Stimulated activated naive CD8-positive, alpha-beta T cell treated with anti-CD3 and anti-CD28 coated beads, Interleukin-15, amount 100 ng/mL, for 72 hours (primary cell): ENCODE measurements around the gene SLC5A1.

Experiments used
- ATAC-seq: fragments of 150-1000 bp; cut with Tn5 transposase; 2 replicates; pipeline ENCODE4 v1.10.0; 2021; ENCODE audit warnings: mild to moderate bottlenecking, moderate library complexity
- DNase-seq, 2 donors: peaks; one replicate each; pipeline ENCODE4 v3.0.0; 2021 to 2022
- H3K27ac Mint-ChIP-seq, 2 donors: one replicate each; pipeline ENCODE4 v1.8.0; 2022; ENCODE audit warnings: mild to moderate bottlenecking in 2 of 2, mixed read lengths in 2 of 2, moderate library complexity in 2 of 2
- H3K27me3 Mint-ChIP-seq: one replicate; pipeline ENCODE4 v1.8.0; 2022; ENCODE audit warnings: mixed read lengths
- H3K4me1 Mint-ChIP-seq: one replicate; pipeline ENCODE4 v1.8.0; 2022; ENCODE audit warnings: mild to moderate bottlenecking, mixed read lengths
- H3K4me3 Mint-ChIP-seq, 2 donors: one replicate each; pipeline ENCODE4 v1.8.0; 2022; ENCODE audit warnings: mild to moderate bottlenecking in 2 of 2, mixed read lengths in 2 of 2, moderate library complexity in 1 of 2
- H3K9me3 Mint-ChIP-seq, 2 donors: one replicate each; pipeline ENCODE4 v1.8.0; 2022; ENCODE audit warnings: mixed read lengths in 2 of 2

The SLC5A1 gene

DNA sequence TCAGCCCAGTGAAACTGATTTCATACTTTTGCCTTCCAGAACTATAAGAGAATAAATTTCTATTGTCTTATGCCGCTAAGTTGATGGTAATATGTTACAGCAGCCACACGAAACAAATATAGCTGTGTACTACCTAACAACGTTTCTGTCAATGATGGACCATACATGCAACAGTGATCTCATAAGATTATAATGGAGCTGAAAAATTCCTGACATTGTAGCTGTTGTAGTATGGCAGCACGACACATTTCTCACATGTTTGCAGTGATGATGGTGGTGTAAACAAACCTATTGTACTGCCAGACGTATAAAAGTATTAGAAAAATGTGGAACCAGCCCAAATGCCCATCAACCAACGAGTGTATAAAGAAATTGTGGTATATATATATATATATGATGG is 5.8 kb upstream of the SLC5A1 start:
- no peak overlapping the region for H3K4me3 Mint-ChIP-seq
- H3K4me1 Mint-ChIP-seq = no peaks in the 10 kb centered on the region
- H3K9me3 Mint-ChIP-seq = no peaks in the 10 kb centered on the region
- H3K27ac Mint-ChIP-seq = no peak overlapping the region
- H3K27me3 Mint-ChIP-seq = peaks cover 53% of the 10 kb centered on the region
- ATAC-seq = no peak
- DNase-seq = no peak

DNA sequence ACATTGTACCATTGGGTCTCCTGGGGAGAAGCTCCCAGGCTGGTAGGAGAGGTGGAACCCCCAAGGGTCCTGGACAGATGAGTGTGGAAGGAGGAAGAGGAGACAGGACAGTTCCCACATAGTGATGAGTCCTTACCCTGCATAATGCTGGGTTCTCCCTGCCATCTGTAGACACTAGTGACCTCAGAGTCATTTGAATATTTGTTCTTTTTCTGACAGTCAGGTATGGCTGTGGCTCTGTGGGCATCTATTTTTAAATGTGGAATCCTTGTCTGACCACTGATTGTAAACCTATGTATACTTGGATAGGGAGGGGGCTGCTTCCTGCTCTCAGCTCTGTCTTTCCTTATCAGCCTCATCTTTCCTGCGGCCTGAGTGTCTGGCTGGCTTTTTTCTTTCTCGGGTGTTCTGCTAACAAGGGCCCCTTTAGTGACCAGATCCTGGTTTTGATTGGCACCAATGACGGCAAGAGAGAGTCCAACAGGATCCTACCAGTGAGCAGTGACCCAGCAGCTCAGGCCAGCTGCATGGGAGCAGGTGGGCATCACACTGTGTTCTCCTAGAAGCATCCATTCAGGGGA is 2.6 kb upstream of the SLC5A1 start:
- Mint-ChIP-seq H3K4me3 (no peak overlapping the region), H3K27ac (no peak overlapping the region), H3K27me3 (peaks cover 75% of the 10 kb centered on the region), H3K4me1 (no peaks in the 10 kb centered on the region), H3K9me3 (no peaks in the 10 kb centered on the region)
- DNase-seq (no peak), ATAC-seq (no peak)

DNA sequence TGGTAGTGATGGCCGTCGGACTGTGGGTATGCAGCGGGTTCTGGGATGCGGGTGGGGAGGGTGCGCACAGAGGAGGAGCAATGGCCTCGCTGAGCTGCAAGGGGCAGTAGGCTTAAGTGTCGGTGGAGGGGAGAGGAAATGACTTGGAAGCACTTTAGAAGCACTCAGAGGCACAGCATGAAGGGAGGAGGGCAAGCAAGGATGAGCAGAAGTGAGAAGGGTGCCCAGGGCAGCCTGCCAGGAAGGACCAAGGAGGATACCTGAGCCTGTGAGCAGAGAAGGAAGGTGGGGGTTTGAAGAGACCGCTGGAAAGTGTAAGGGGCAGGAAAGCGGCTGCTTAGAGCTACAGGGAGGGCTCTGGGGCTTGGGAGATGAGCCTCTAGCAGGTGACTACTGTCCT is 330 bp downstream of the SLC5A1 start:
- Mint-ChIP-seq H3K27ac (no peak overlapping the region), H3K4me3 (no peak overlapping the region), H3K4me1 (no peaks in the 10 kb centered on the region), H3K27me3 (peaks cover 91% of the 10 kb centered on the region), H3K9me3 (no peaks in the 10 kb centered on the region)
- ATAC-seq (no peak), DNase-seq (no peak)

DNA sequence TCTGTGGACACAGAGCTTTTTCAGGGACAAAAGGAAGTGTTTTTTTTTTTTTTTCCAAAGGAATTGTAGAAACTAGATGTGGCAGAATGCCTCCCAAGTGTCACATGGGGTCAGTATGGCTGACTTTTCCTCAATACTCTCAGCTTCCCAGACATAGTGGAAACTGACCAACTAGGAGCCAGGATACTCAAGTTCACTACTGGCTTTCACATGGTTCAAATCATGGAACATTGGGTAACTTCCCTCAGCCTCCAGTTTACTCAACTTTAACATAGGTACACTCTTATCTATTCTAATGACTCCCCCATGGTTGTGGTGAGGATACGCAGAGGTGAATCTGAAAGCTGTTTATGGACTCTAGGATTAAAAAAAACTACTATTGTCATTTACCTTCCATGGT is 1.4 kb downstream of the SLC5A1 start:
- no peaks in the 10 kb centered on the region for H3K4me1 Mint-ChIP-seq
- H3K4me3 Mint-ChIP-seq = no peak overlapping the region

DNA sequence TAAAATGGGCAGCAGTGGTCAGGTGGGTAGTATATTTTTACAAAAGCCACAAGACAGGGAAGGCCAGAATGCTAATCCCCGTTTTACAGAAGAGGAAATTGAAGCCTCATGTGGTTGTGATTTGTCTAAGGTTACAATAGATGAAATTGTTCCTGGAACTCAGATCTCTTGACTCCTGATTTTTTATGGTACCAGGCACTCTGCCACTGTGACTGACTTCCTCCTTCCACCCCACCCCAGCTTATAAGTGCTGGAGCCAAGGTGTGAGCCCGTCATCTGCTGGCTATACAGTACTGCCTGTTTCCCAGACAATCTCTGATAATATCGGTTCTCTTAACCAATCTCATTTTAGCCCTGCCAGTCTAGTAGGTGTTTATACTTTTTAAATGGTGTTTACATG is 1.9 kb downstream of the SLC5A1 start:
- ATAC-seq (no peak), DNase-seq (no peak)
- Mint-ChIP-seq H3K27ac (no peak overlapping the region), H3K4me1 (no peaks in the 10 kb centered on the region), H3K4me3 (no peak overlapping the region), H3K27me3 (peaks cover 85% of the 10 kb centered on the region), H3K9me3 (no peaks in the 10 kb centered on the region)

More for the DNA sequence above, 1.4 kb downstream of the SLC5A1 start:
- H3K27me3 Mint-ChIP-seq = peaks cover 89% of the 10 kb centered on the region
- no peak for DNase-seq
- H3K27ac Mint-ChIP-seq = no peak overlapping the region
- ATAC-seq = no peak
- no peaks in the 10 kb centered on the region for H3K9me3 Mint-ChIP-seq

DNA sequence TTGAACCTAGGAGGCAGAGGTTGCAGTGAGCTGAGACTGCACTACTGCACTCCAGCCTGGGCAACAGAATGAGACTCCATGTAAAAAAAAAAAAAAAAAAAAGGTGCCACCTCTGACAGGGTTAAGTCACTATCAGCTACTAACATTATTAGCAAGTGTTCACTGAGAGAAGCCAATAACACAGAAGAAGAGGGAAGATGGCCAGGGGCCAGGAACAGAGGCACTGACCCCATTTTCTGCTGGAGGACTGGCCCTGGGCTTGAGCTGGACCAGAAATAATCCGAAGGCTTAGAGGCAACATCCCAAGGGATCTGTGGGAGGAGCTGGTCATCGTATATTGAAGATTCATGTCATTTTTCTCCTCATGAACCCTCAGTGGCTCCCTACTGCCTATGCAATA is 5.0 kb downstream of the SLC5A1 start:
- Mint-ChIP-seq H3K27me3 (peaks cover 66% of the 10 kb centered on the region), H3K4me1 (peaks cover 17% of the 10 kb centered on the region), H3K27ac (no peak overlapping the region), H3K4me3 (no peak overlapping the region), H3K9me3 (no peaks in the 10 kb centered on the region)
- DNase-seq = no peak
- no peak for ATAC-seq

DNA sequence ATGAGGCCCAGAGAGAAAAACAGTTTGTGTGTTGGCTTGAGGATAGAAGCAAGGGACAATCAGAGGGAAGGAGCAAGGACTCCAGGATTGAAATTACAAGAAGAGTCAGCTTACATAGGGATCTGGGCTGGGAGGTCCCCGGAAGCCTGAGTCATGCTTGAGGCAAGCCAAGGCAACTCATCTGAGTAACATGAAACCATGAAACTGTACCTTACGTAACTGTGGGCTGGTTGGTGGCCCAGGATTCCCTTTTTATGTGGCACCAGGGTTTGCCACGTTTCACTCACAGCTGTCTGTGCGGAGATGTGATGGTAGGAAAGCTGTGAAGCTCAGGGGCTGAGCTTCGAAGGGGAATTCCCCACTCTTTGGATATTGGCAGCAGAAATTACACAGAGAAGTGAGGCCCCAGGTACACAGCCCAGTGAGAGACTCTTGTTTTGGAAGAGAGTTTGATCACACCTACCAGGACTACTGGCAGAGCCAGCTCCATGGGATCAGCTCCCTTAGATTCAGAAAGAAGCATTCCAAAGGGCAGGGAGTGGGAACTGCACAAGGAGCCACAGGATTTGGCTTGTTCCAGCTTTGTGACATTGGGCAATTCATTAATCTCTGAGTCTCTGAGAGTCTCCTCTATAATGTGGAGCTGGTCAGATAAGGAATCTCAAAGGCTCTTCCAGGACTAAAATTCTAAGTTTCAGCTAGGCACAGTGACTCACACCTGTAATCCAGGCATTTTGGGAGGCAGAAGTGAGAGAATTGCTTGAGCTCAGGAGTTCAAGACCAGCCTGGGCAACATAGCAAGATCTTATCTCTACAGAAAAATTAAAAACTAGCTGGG is 7.8 kb downstream of the SLC5A1 start:
- H3K27me3 Mint-ChIP-seq = peaks cover 45% of the 10 kb centered on the region
- no peak overlapping the region for H3K4me3 Mint-ChIP-seq
- H3K9me3 Mint-ChIP-seq = no peaks in the 10 kb centered on the region
- ATAC-seq (peak; percentile 98), DNase-seq (peak; percentile 72 to 93)
- H3K4me1 Mint-ChIP-seq = peaks cover 17% of the 10 kb centered on the region
- H3K27ac Mint-ChIP-seq = peak overlapping the region; percentile 63 to 77

DNA sequence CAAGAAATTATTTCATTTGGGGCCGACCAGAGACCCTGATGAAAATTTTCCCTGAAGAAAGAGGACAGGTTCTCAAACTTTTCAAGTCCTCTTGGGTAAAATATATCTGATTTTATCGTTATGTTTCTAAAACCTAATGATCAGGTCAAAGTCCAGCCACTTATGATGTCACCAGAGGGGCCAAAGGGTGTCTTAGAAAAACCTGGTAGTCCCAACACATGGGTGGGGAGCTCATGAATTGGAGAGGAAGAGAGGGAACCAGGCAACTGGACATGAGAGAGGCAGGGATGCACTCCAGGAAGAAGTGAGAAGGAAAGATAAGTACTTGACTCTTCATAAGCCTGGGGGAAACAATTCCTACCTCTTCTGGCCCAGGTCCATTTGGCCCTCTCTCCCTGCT is 9.2 kb downstream of the SLC5A1 start:
- H3K9me3 Mint-ChIP-seq = no peaks in the 10 kb centered on the region

DNA sequence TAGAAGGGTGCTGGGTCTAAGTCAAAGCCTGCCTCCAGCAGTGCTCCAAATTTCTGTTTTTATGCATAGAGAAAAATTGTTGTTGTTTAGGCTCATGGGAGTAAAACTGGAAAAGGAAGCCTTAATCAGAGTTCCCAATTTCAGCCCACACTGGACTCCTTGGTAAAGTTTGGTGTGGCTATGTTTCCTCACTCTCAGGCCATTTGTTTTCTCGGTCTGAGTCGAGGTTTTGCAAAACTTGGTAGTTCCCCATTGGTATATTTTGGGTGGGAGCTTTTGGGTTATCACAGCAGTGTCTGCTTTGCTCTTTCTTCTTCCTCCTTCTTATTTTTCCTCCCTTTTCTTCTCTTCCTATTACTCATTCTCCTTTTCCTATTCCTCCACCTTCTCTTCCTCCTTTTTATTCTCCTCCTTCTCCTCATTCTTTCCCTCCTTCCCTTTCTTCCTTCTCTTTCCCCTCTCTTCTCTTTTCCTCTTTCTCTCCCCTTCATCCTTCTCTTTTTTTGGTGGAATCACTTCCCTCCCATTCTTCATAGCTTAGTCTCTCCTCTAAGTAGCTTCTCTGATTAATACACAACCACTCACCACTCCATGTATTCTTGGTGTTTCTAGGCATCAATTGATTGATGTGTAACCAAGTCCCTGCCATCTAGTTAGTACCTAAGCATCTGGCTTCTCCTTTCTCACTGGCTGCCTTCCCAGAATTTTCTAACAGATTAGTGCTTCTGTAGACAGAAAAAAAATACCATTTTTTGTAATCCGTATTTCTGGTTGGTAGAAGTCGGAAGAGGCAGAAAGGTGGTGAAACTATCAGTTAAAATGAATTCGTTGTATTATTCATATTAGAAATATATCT is 10.1 kb downstream of the SLC5A1 start:
- no peak for ATAC-seq
- Mint-ChIP-seq H3K9me3 (no peaks in the 10 kb centered on the region), H3K27me3 (peaks cover 24% of the 10 kb centered on the region), H3K4me3 (no peak overlapping the region), H3K4me1 (peaks cover 17% of the 10 kb centered on the region), H3K27ac (no peak overlapping the region)
- no peak for DNase-seq

More for the DNA sequence above, 9.2 kb downstream of the SLC5A1 start:
- ATAC-seq (no peak), DNase-seq (no peak)
- peaks cover 17% of the 10 kb centered on the region for H3K4me1 Mint-ChIP-seq
- H3K27ac Mint-ChIP-seq = no peak overlapping the region
- H3K27me3 Mint-ChIP-seq = peaks cover 31% of the 10 kb centered on the region
- H3K4me3 Mint-ChIP-seq = no peak overlapping the region

DNA sequence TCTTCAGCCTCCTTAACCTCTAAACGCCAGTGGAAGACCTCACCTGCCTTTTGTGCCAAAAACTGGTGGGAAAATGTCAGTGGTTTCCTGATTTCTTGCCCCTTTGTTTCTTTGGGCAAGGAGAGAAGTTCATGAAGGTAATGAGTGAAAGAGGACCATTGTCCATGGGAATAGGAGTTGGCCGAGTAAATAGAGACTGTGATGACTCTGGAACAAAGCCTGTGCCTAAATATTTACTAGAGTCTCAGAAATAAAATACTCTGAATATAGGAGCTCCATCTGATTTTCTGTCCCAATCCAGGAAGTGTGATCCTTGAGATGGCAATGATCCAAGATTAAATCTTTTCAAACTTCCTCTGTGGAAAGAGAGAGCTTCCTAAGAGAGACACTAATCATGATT is 12.0 kb downstream of the SLC5A1 start:
- DNase-seq = no peak
- H3K4me3 Mint-ChIP-seq = no peak overlapping the region
- H3K4me1 Mint-ChIP-seq = peaks cover 16% of the 10 kb centered on the region
- H3K27me3 Mint-ChIP-seq = peaks cover 27% of the 10 kb centered on the region
- no peak for ATAC-seq
- no peaks in the 10 kb centered on the region for H3K9me3 Mint-ChIP-seq
- no peak overlapping the region for H3K27ac Mint-ChIP-seq

DNA sequence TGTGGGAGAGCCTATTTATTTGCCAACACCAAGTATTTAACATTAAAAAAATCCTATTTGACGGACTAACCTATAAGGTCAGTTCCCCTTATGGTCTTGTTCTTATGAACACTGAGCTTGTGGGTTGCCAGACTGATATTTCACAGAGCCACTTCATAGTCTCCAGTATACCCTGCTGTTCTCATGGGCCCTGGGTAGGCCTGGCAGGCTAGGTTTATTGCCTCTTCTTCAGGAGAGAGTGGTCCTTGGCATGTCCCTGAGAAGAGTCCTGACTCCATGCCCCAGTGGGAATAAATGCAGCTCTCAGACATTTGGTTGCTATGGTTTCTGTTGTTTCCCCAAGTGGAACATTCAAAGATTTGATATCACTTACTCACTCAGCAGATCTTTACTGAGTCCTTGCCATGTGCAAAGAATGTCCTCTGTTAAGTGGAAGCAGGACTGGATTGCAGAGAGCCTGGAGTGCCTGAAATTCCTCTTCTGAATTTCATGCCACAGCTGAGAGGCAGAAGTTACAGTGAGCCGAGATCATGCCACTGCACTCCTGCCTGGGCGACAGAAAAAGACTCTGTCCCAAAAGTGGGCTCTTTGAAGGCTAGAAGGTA is 15.7 kb downstream of the SLC5A1 start:
- no peak overlapping the region for H3K4me3 Mint-ChIP-seq
- H3K9me3 Mint-ChIP-seq = no peaks in the 10 kb centered on the region
- peaks cover 36% of the 10 kb centered on the region for H3K27me3 Mint-ChIP-seq
- H3K4me1 Mint-ChIP-seq = no peaks in the 10 kb centered on the region
- H3K27ac Mint-ChIP-seq = no peak overlapping the region
- no peak for ATAC-seq
- DNase-seq = no peak

DNA sequence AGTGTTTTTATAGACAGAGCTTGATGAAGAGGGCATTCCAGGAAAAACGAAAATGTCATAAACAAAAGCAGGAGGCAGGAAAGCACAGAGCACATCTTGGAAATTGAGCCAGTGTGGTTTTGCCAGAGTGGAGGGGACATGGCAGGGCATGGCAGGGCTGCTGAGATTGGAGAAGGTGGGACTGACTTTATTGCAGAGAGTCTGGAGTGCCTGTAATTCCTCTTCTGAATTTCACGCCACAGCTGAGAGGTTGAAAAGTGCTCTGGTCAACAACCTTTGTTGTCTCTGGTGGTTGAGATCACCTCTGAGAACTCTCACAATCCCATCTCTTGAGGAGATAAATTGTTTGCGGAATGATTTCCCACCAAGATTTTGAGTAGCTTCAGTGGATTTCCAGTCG is 16.4 kb downstream of the SLC5A1 start:
- no peak overlapping the region for H3K27ac Mint-ChIP-seq
- no peak for ATAC-seq

DNA sequence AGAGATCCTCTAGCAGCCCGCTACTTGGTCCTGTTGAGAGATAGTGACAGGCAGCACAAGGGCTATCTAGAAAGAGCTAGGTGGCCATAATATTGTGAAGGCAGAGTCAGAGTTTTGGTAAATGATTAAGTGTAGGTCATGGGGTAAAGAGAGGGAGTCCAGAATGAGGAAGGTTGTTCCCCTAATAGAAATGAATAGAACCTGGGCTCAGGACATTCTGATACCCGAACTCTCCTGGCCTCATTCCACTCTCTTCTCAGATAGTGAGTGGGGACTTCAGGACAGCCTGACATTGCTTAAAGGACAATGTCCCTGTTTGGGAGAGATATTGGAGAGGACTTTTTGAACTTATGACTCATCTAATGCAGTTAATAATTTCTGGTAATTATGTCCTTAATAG is 20.6 kb downstream of the SLC5A1 start:
- DNase-seq (no peak), ATAC-seq (no peak)
- Mint-ChIP-seq H3K4me1 (no peaks in the 10 kb centered on the region), H3K4me3 (no peak overlapping the region), H3K27me3 (peaks cover 45% of the 10 kb centered on the region), H3K27ac (no peak overlapping the region), H3K9me3 (no peaks in the 10 kb centered on the region)

More for the DNA sequence above, 16.4 kb downstream of the SLC5A1 start:
- DNase-seq = no peak
- peaks cover 36% of the 10 kb centered on the region for H3K27me3 Mint-ChIP-seq
- no peak overlapping the region for H3K4me3 Mint-ChIP-seq
- H3K4me1 Mint-ChIP-seq = no peaks in the 10 kb centered on the region
- H3K9me3 Mint-ChIP-seq = no peaks in the 10 kb centered on the region

DNA sequence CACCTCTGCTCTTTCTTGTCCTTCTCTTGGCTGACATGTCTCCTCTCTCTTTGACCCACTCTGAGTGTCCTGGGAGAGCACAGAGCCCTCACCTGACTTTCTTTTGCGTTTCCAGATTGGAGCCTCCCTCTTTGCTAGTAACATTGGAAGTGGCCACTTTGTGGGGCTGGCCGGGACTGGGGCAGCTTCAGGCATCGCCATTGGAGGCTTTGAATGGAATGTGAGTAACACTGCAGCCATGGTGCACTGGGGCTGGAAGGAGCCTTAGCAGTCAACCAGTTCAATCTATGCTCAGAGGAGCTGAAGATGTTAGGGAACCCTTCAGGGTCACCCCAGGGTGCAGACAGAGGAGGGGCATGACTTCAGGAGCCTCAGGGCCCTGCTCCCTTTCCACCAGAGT is 23.8 kb downstream of the SLC5A1 start:
- no peak for ATAC-seq
- Mint-ChIP-seq H3K9me3 (no peaks in the 10 kb centered on the region), H3K4me3 (no peak overlapping the region), H3K27me3 (peaks cover 28% of the 10 kb centered on the region), H3K4me1 (no peaks in the 10 kb centered on the region), H3K27ac (no peak overlapping the region)
- DNase-seq = no peak

DNA sequence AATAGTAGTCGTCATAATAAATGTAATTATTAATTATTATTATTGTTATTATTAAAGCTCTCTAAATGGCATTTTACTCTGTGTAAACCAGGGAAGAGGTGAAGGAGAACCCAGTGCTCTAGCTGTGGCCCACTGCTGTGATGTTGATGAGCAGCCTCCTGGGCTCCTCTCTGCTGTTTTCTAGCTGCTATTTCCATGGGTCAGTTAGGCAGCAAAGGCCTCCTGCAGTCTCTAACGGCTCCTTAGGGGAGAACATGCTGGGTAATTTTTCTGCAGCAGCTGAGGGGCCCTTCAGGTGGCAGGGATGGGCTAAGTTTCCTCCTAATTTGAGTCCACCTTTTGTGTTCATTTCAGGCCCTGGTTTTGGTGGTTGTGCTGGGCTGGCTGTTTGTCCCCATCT is 24.6 kb downstream of the SLC5A1 start:
- Mint-ChIP-seq H3K9me3 (no peaks in the 10 kb centered on the region), H3K4me1 (no peaks in the 10 kb centered on the region), H3K27ac (no peak overlapping the region), H3K4me3 (no peak overlapping the region), H3K27me3 (peaks cover 21% of the 10 kb centered on the region)
- no peak for DNase-seq
- no peak for ATAC-seq
